Tibial artery (tissue), 4 donors: ENCODE results near the gene UBR1.

Experiments
- DNase-seq, 2 donors: peaks; one replicate each; pipeline ENCODE4 v3.0.0-alpha.2; 2019
- H3K27ac ChIP-seq, 2 donors: fragments of 200-600 bp; sonication (generic) in 1 of 2; 1 replicate in 1 of 2; 2 replicates in 1 of 2; pipeline ENCODE4 v1.5.1; 2018 to 2019; ENCODE audit warnings: mild to moderate bottlenecking in 1 of 2
- H3K27me3 ChIP-seq, 2 donors: fragments of 200-600 bp; sonication (generic) in 1 of 2; one replicate each; pipeline versions ENCODE4 v1.5.1 to v1.6.0; 2016 to 2019
- H3K36me3 ChIP-seq, 3 donors: fragments of 200-600 bp; sonication (generic) in 2 of 3; one replicate each; pipeline ENCODE4 v1.5.1; 2016 to 2019; ENCODE audit warnings: mild to moderate bottlenecking in 2 of 3
- H3K4me1 ChIP-seq, 4 donors: fragments of 200-600 bp; sonication (generic) in 2 of 4; 1 replicate in 3 of 4; 2 replicates in 1 of 4; pipeline ENCODE4 v1.5.1; 2016 to 2019
- H3K4me3 ChIP-seq, 2 donors: fragments of 200-600 bp; sonication (generic) in 1 of 2; 1 replicate in 1 of 2; 2 replicates in 1 of 2; pipeline ENCODE4 v1.5.1; 2018 to 2019; ENCODE audit warnings: mild to moderate bottlenecking in 2 of 2
- H3K9me3 ChIP-seq, 3 donors: fragments of 200-600 bp; sonication (generic) in 1 of 3; one replicate each; pipeline ENCODE4 v1.5.1; 2016 to 2019
- intact Hi-C: fragments of 100-400 bp; cut with DNase I; formaldehyde crosslinking; loops from one replicate; pipeline ENCODE4 v1.15.0; 2023; ENCODE audit warnings: low total_unique reads
- TF ChIP-seq, protein P1 (sequence below), 2 experiments: fragments of 200-600 bp in 1 of 2; fragments of 450-650 bp in 1 of 2; IDR thresholded peaks; one replicate each; pipeline ENCODE4 v1.5.1; 2017 to 2019; ENCODE audit warnings: antibody characterized with exemption in 2 of 2, mild to moderate bottlenecking in 1 of 2, moderate library complexity in 1 of 2

The UBR1 gene

DNA sequence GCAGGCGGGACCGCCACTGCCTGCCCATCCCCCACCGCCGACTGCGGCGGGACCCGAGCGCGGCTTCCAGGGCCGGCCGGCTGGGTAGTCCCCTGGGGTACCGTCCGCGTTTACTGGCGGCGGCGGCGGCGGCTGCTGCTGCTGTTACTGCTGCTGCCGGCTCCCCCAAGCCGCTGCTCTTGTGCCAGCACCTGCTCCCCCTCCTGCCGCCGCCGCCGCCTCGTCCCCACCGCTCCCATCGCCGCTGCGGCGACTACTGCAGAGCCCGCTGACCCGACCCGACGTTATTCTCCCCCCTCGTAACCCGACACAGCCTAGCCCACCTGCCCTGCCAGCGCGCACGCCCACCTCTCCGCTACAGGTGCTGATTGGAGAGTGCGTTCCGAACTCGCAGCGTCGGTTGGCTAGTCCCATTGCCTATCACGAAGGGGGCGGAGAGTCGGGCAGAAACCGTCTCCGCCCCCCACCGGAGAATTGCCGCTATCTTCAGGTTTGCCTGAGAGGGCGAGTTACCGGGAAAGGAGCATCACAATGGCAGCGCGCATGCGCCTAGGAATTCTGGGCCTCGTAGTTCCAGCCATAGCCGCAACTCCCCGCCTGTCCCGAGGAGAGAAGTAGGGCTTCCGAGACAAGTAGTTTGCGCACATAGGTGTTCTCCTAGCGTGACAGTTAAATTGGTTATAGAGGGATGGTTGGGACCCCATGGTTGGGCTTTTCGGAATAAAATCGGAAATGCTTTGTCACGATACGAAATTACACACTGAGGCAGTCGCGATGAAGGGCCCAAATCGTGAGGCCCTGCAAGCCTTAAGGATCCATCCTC lies 185.1 kb downstream of the UBR1 start, which contains the start of gene TTBK2:
TSS of gene TTBK2 (minus strand) at position 260 of the 823 bp plus-strand sequence. CDS start 42,161 bp downstream, outside the sequence.
- H3K27me3 ChIP-seq = no peaks in the 10 kb centered on the region
- peak; percentile 97 to 99 for DNase-seq
- H3K36me3 ChIP-seq = no peaks in the 10 kb centered on the region
- H3K9me3 ChIP-seq = no peaks in the 10 kb centered on the region
- intact Hi-C loops = loop anchor here (5.0 to 10.0 kb wide), 2 partner anchors 186 to 213 kb away; partner anchors contain the start of gene CDAN1
- H3K27ac ChIP-seq = peak within 1 kb of the TSS; percentile 92 to 96
- peaks cover 0 to 27% (median 5%) of the 10 kb centered on the region in 4 donors for H3K4me1 ChIP-seq
- TF ChIP-seq, protein P1, sequence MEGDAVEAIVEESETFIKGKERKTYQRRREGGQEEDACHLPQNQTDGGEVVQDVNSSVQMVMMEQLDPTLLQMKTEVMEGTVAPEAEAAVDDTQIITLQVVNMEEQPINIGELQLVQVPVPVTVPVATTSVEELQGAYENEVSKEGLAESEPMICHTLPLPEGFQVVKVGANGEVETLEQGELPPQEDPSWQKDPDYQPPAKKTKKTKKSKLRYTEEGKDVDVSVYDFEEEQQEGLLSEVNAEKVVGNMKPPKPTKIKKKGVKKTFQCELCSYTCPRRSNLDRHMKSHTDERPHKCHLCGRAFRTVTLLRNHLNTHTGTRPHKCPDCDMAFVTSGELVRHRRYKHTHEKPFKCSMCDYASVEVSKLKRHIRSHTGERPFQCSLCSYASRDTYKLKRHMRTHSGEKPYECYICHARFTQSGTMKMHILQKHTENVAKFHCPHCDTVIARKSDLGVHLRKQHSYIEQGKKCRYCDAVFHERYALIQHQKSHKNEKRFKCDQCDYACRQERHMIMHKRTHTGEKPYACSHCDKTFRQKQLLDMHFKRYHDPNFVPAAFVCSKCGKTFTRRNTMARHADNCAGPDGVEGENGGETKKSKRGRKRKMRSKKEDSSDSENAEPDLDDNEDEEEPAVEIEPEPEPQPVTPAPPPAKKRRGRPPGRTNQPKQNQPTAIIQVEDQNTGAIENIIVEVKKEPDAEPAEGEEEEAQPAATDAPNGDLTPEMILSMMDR (IDR thresholded peaks at IDR 0.05) = peak in 1 of 2 experiments; percentile 38
- peak within 1 kb of the TSS; percentile 84 to 99 for H3K4me3 ChIP-seq

DNA sequence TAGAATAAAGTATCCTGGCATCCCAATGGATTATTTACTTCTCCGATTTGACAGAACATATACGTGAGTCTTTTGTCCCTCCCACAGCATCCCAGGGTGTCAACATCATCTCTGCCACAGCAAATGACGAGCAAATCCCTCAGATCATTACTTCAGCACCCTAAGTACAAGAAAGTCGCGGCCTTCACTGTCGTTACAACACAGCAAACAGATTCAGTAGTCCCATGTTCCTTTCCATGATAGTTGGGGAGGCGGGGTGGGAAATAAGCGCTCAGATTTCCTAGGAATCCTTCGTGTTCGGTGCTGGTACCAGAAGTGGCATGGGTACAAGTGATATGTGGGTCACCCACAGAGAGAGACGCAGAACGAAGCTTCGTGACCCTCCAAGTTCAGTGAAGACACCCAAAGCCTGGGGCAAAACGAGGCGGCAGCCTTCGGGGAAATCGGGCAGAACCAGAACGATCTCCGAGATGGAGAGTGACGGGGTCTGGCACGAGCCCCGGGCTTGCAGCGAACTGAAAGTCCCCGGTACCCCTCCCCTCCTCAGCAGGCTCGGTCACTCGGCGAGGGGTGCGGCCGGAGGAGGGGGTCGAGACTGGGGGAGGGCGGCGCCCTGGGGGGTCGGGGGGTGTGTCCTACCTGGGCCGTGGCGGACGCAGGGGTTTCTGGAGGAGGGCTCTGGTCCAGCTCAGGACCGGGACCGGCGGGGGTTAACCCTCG lies 185.9 kb downstream of the UBR1 start:
- Histone ChIP-seq H3K27me3 (no peaks in the 10 kb centered on the region), H3K27ac (peak overlapping the region; percentile 92 to 96), H3K4me3 (peak overlapping the region; percentile 84 to 99), H3K4me1 (peaks cover 0 to 27% (median 5%) of the 10 kb centered on the region in 4 donors), H3K36me3 (no peaks in the 10 kb centered on the region), H3K9me3 (no peaks in the 10 kb centered on the region)
- peak; percentile 39 to 75 for DNase-seq
- TF ChIP-seq, protein P1 (IDR thresholded peaks at IDR 0.05) = no peak
- intact Hi-C loops = loop anchor here (5.0 to 10.0 kb wide), 2 partner anchors 185 to 213 kb away; partner anchors contain the start of gene CDAN1

DNA sequence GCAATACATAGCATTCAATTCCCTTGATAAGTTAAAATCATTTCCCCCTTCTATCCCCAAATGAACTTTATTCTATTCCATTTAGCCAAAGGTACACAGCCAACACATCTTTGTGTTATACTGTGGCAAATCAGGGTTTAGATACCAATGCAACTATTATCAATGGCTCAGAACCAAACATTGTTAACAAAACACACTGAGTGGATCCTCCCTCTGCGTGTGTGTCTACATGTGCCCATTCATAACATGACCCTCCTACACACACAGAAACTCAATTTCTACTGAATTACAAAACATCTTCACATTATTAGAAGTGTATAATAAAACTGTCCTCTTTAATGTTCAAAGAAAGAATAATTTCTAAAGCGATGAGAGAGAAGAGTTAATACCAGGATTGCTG lies 186.5 kb downstream of the UBR1 start:
- Histone ChIP-seq H3K4me3 (peak overlapping the region; percentile 84 to 99), H3K9me3 (no peaks in the 10 kb centered on the region), H3K27me3 (no peaks in the 10 kb centered on the region), H3K36me3 (no peaks in the 10 kb centered on the region), H3K4me1 (peaks cover 0 to 27% (median 5%) of the 10 kb centered on the region in 4 donors), H3K27ac (peak overlapping the region; percentile 92 to 96)
- TF ChIP-seq, protein P1 (IDR thresholded peaks at IDR 0.05) = no peak
- no peak for DNase-seq
- intact Hi-C loops = no loop called here

DNA sequence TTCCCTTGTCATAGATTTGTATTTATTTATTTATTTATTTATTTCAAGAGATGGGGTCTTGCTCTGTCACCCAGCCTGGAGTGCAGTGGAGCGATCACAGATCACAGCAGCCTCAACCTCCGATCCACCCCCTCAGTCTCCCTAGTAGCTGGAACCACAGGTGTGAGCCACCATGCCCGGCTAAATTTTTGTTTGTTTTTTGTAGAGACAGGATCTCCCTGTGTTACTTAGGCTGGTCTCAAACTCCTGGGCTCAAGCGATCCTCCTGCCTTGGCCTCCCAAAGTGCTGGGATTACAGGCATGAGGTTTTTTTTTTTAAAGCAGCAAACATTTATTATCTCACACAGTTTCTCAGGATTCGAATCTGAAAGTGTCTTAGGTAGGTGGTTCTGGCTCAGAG lies 187.8 kb downstream of the UBR1 start:
- no peaks in the 10 kb centered on the region for H3K36me3 ChIP-seq
- H3K27ac ChIP-seq = no peak overlapping the region
- intact Hi-C loops = no loop called here
- TF ChIP-seq, protein P1 (IDR thresholded peaks at IDR 0.05) = no peak
- no peaks in the 10 kb centered on the region for H3K9me3 ChIP-seq
- H3K4me1 ChIP-seq = peaks cover 0 to 27% (median 5%) of the 10 kb centered on the region in 4 donors
- H3K4me3 ChIP-seq = no peak overlapping the region
- no peak for DNase-seq
- no peaks in the 10 kb centered on the region for H3K27me3 ChIP-seq

DNA sequence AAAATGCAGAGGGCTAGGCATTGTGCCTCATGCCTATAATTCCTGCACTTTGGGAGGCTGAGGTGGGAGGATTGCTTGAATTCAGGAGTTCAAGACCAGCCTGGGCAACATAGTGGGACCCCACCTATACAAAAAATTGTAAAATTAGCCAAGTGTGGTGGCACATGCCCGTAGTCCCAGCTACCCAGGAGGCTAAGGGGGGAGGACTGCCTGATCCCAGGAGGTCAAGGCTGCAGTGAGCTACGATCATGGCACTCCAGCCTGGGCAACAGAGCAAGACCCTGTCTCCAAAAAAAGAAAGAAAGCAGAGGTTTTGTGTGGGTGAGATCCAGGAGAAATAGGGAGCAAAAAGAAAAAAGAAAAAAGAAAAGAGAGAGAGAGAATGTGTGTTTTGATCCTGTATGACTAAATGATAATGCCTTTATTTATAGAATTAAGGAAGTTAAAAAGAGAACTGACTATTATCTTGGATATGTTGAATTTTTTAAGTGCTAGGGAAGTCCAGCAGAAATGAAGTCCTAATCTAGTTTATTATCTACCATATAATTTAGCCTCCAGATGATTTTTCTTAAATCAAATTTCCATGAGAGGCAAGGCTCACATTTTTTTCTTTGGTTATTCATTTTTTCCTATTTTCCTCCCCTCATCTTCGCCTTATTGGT lies 190.1 kb downstream of the UBR1 start:
- H3K4me1 ChIP-seq = peaks cover 0 to 20% (median 2%) of the 10 kb centered on the region in 4 donors
- TF ChIP-seq, protein P1 (IDR thresholded peaks at IDR 0.05) = no peak

More for the DNA sequence above, 190.1 kb downstream of the UBR1 start:
- Histone ChIP-seq H3K36me3 (no peaks in the 10 kb centered on the region), H3K27me3 (no peaks in the 10 kb centered on the region), H3K27ac (no peak overlapping the region), H3K9me3 (no peaks in the 10 kb centered on the region), H3K4me3 (no peak overlapping the region)
- DNase-seq = no peak
- intact Hi-C loops = no loop called here
